ENCODE measurements around the gene GATD1. TPM values are rescaled to one million over a fixed set of nuclear protein-coding genes. Genes with fewer than 3 reads are reported as not detected.

Gene GATD1
- total RNA-seq, 1 donor from 2014 or later = 26.2 TPM

- Histone ChIP-seq H3K4me1 (peaks cover 39% of the 10 kb centered on the region), H3K36me3 (no peaks in the 10 kb centered on the region), H3K27ac (replicated peaks) (no peak overlapping the region), H3K27me3 (ENCODE audit: low read depth) (peaks cover 92% of the 10 kb centered on the region), H3K4me3 (no peak overlapping the region), H3K9me3 (replicated peaks) (no peaks in the 10 kb centered on the region)
- no peak for DNase-seq
- TF ChIP-seq CTCF (IDR thresholded peaks at IDR 0.05; ENCODE audit: borderline replicate concordance) = peak; percentile 67
- intact Hi-C loops (cut with micrococcal nuclease) = loop anchor here (10.0 kb wide), 1 partner anchor 59 kb away; no protein-coding TSS in a partner anchor
Observed at GRCh38 chr11:723120-723883, 54.0 kb downstream of the GATD1 start.

- no peaks in the 10 kb centered on the region for H3K9me3 ChIP-seq (replicated peaks)
- H3K27me3 ChIP-seq (ENCODE audit: low read depth) = peaks cover 84% of the 10 kb centered on the region
- intact Hi-C loops (cut with micrococcal nuclease) = loop anchor here (10.0 kb wide), 1 partner anchor 58 kb away; no protein-coding TSS in a partner anchor
- H3K36me3 ChIP-seq = no peaks in the 10 kb centered on the region
- no peak for DNase-seq
- no peak for TF ChIP-seq CTCF (IDR thresholded peaks at IDR 0.05; ENCODE audit: borderline replicate concordance)
- no peak overlapping the region for H3K4me3 ChIP-seq
- no peak overlapping the region for H3K27ac ChIP-seq (replicated peaks)
- H3K4me1 ChIP-seq = peaks cover 31% of the 10 kb centered on the region
Observed at GRCh38 chr11:722346-722811, 54.9 kb downstream of the GATD1 start.

- intact Hi-C loops (cut with micrococcal nuclease) = loop anchor here (10.0 kb wide), 1 partner anchor 57 kb away; no protein-coding TSS in a partner anchor
- Histone ChIP-seq H3K4me3 (no peak overlapping the region), H3K27me3 (ENCODE audit: low read depth) (peaks cover 79% of the 10 kb centered on the region), H3K36me3 (no peaks in the 10 kb centered on the region), H3K4me1 (peaks cover 31% of the 10 kb centered on the region), H3K27ac (replicated peaks) (no peak overlapping the region), H3K9me3 (replicated peaks) (no peaks in the 10 kb centered on the region)
- TF ChIP-seq CTCF (IDR thresholded peaks at IDR 0.05; ENCODE audit: borderline replicate concordance) = no peak
- no peak for DNase-seq
Observed at GRCh38 chr11:721741-722345, 55.4 kb downstream of the GATD1 start.

GRCh38 chr11:721247-721740 lies 56.0 kb downstream of the GATD1 start:
- Histone ChIP-seq H3K27me3 (ENCODE audit: low read depth) (peaks cover 76% of the 10 kb centered on the region), H3K4me1 (peaks cover 26% of the 10 kb centered on the region), H3K9me3 (replicated peaks) (no peaks in the 10 kb centered on the region), H3K27ac (replicated peaks) (no peak overlapping the region), H3K36me3 (no peaks in the 10 kb centered on the region), H3K4me3 (peak overlapping the region; percentile 34)
- intact Hi-C loops (cut with micrococcal nuclease) = loop anchor here (10.0 kb wide), 1 partner anchor 56 kb away; no protein-coding TSS in a partner anchor
- TF ChIP-seq CTCF (IDR thresholded peaks at IDR 0.05; ENCODE audit: borderline replicate concordance) = no peak
- no peak for DNase-seq

- DNase-seq = no peak
- no peak for TF ChIP-seq CTCF (IDR thresholded peaks at IDR 0.05; ENCODE audit: borderline replicate concordance)
- Histone ChIP-seq H3K4me1 (peaks cover 20% of the 10 kb centered on the region), H3K36me3 (no peaks in the 10 kb centered on the region), H3K4me3 (peak overlapping the region; percentile 34), H3K27me3 (ENCODE audit: low read depth) (peaks cover 71% of the 10 kb centered on the region), H3K27ac (replicated peaks) (no peak overlapping the region), H3K9me3 (replicated peaks) (no peaks in the 10 kb centered on the region)
- intact Hi-C loops (cut with micrococcal nuclease) = loop anchor here (10.0 kb wide), 1 partner anchor 56 kb away; no protein-coding TSS in a partner anchor
Observed at GRCh38 chr11:720642-721246, 56.5 kb downstream of the GATD1 start.

Measured in left ventricle myocardium inferior (tissue), 1 donor.